ENCODE measurements around the gene OR4C16.

The OR4C16 gene, protein sequence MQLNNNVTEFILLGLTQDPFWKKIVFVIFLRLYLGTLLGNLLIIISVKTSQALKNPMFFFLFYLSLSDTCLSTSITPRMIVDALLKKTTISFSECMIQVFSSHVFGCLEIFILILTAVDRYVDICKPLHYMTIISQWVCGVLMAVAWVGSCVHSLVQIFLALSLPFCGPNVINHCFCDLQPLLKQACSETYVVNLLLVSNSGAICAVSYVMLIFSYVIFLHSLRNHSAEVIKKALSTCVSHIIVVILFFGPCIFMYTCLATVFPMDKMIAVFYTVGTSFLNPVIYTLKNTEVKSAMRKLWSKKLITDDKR

DNA sequence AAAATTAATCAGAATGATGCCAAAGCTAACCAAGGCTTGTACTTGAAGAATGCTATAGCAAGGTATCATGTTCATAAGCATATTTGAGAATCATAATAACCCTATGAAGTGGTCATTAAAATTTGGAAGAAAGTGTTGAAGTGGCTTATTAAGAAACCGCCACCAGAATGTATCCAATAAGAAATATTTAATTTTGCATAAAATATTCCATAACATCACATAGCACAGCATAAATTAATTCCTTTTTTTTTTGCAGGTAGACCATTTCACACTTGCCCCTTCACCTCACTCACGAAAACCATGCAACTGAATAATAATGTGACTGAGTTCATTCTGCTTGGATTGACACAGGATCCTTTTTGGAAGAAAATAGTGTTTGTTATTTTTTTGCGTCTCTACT is at the start of gene OR4C16:
OR4C16 (plus strand) TSS at position 301 of the 400 bp plus-strand sequence; CDS start at position 301, 0 bp downstream.
- H3K4me3 ChIP-seq (ENCODE audit: low read depth, low read length), result no peak within 1 kb of the TSS
- DNase-seq (ENCODE audit: low read depth), result no peak
- TF ChIP-seq, protein P1, sequence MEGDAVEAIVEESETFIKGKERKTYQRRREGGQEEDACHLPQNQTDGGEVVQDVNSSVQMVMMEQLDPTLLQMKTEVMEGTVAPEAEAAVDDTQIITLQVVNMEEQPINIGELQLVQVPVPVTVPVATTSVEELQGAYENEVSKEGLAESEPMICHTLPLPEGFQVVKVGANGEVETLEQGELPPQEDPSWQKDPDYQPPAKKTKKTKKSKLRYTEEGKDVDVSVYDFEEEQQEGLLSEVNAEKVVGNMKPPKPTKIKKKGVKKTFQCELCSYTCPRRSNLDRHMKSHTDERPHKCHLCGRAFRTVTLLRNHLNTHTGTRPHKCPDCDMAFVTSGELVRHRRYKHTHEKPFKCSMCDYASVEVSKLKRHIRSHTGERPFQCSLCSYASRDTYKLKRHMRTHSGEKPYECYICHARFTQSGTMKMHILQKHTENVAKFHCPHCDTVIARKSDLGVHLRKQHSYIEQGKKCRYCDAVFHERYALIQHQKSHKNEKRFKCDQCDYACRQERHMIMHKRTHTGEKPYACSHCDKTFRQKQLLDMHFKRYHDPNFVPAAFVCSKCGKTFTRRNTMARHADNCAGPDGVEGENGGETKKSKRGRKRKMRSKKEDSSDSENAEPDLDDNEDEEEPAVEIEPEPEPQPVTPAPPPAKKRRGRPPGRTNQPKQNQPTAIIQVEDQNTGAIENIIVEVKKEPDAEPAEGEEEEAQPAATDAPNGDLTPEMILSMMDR (conservative IDR thresholded peaks at IDR 0.05; ENCODE audit: low read depth, low read length), result no peak

DNA sequence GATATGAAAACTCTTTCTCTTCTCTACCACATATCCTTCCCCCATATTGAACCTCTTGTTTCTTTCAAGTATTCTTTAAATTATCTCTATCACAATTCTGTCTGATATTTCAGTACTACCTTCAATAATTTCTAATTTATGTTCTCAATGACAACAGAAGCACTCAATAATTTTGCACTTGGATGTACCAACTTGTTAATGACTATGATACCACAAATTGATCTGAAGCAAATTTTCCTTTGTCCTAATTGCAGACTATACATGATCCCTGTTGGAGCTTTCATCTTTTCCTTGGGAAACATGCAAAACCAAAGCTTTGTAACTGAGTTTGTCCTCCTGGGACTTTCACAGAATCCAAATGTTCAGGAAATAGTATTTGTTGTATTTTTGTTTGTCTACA is 17.8 kb upstream of the OR4C16 start, which contains the start of gene OR4C15:
OR4C15 (plus strand) TSS at position 301 of the 400 bp plus-strand sequence; CDS start at position 301, 0 bp downstream.
- no peak within 1 kb of the TSS for H3K4me3 ChIP-seq (ENCODE audit: low read depth, low read length)
- no peak for DNase-seq (ENCODE audit: low read depth)
- TF ChIP-seq, protein P1 (conservative IDR thresholded peaks at IDR 0.05; ENCODE audit: low read depth, low read length), result no peak

DNA sequence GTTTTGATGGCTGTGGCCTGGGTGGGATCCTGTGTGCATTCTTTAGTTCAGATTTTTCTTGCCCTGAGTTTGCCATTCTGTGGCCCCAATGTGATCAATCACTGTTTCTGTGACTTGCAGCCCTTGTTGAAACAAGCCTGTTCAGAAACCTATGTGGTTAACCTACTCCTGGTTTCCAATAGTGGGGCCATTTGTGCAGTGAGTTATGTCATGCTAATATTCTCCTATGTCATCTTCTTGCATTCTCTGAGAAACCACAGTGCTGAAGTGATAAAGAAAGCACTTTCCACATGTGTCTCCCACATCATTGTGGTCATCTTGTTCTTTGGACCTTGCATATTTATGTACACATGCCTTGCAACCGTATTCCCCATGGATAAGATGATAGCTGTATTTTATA is 620 bp downstream of the OR4C16 start:
- no peak for DNase-seq (ENCODE audit: low read depth)
- H3K4me3 ChIP-seq (ENCODE audit: low read depth, low read length), result no peak overlapping the region
- TF ChIP-seq, protein P1 (conservative IDR thresholded peaks at IDR 0.05; ENCODE audit: low read depth, low read length), result no peak

DNA sequence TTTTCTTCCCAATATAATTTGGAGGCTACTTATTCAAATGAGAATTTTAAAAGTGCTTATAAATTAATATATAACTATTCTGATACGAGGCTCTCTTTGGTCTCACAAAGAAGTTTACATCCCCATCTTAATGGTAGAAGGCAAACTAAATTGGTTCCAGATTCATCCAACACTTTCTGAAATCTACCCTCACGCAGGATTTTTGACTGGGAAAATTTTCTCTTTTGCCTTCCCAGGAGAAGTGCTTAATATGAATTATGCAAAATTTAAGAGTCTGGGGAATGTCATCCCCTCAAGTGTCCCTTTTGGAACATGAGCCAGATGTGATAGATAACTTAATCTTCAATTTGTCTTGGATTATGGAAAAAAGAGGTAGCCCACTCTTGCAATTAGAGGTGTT is 35.6 kb downstream of the OR4C16 start, which contains the start of gene OR4C11:
OR4C11 (minus strand) TSS at position 101 of the 400 bp plus-strand sequence. CDS start 3,272 bp downstream, outside the sequence.
- no peak within 1 kb of the TSS for H3K4me3 ChIP-seq (ENCODE audit: low read depth, low read length)
- no peak for DNase-seq (ENCODE audit: low read depth)
- TF ChIP-seq, protein P1 (conservative IDR thresholded peaks at IDR 0.05; ENCODE audit: low read depth, low read length), result no peak
